T-helper 2 cell (primary cell): Measurements from ENCODE around the gene FNDC5.

Experiments used
- DNase-seq, 5 experiments: peaks; one replicate each; pipeline versions ENCODE4 v3.0.0 to v3.0.0-alpha.2; 2012 to 2022

The FNDC5 gene

DNA sequence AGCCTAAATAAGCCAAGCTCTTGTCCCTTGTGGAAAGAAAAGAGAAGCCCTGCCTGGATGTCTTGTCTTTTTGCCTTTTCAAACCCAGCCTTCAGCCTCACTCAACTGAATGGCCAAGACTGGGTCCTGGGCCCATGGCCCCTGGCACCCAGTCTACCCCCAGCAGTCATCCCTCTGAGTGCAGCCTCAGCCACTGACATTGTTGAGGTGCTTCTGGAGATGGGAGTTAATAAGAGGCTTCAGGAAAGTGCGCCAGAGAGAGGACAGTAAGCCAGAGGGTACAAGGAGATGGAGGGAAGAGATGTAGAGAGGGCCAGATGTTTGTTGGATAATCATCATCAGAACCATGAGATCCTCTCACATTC is 6.8 kb downstream of the FNDC5 start:
- DNase-seq: no peak

DNA sequence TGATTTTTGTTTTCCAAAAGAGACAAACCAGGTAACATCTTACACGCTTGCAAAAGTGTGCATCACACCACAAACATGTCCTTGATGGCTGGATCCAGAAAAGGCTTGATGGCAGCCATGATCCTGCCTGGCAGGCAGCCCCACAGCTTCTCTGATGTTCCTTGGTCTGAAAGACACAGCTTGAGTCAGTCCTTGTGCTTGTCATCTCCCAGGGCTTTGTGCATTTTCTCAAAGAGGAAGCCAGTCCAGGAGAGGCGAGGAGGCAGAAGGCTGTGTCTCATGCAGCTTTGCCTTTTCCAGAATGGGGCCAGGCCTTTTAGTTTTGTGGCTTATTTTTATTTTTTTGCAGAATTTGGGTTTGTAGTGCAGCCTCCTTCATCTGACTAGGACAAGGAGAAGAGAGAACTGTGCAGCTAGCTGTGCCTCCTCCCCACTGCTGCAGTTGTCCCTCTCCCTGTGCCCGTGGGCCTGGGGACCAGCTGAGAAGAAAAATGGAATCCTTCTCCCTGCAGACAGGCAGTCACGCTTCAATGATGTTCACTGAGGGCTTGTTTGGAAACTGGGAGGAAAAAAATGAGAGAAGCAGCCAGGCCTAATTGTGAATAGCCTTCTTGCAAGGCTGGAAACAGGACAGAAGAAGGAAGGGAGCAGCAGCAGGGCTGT is 7.4 kb downstream of the FNDC5 start:
- DNase-seq: no peak

DNA sequence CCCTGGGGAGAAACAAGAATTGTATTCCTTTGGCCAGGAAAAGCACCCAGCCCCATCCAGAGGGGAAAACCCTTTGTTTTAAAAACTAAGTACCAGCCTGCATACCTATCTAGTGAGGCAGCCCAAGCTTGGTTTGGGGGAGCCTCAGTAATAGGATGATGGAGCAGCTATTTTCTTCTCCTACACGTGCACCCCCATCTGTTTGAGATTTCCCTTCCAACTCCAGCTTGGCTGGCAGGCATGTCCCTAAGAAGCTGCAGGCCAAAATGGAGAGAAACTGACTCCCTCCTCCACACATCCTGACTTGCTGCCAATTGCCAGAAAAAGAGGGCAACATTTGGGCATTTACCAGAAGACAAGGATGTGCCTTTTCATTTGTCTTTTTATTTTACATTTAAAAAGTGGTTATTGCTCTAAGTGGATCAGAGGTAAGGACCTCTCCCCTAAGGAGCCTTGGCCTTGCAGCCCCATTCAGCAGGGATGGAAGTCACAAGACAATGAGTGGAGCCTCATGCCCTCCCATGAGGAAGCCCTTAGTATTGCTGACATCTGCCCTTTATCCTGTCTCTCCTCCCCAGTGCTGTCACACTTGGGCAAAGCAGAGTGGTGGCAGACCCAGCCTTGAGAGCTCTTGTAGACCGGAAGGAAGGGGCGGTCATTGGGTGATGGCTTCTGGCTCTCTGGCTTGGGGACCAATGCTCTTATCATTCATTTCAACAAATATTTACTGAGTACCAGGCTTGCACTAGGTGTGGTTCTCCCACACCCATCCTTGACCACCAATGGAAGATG is 8.6 kb downstream of the FNDC5 start:
- DNase-seq: no peak

DNA sequence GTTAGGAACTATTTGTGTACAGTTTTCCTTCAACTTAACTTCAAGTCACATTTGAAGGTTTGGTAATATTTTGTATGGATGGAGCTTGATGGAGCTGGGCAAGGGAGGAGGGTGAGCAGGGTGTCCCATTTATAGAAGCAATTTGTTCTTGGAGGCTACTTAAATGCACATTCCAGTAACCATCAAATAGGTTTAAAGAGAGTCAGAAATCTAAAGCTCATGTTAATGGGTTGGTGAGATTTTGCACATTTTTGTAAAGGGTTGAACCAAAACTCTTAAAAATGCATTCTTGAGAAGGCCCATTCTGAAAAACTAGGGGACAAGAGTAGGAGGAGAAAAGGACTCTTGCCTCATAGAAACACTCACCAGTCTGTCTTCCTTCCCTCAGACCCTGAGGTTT is 10.1 kb downstream of the FNDC5 start:
- DNase-seq: no peak

DNA sequence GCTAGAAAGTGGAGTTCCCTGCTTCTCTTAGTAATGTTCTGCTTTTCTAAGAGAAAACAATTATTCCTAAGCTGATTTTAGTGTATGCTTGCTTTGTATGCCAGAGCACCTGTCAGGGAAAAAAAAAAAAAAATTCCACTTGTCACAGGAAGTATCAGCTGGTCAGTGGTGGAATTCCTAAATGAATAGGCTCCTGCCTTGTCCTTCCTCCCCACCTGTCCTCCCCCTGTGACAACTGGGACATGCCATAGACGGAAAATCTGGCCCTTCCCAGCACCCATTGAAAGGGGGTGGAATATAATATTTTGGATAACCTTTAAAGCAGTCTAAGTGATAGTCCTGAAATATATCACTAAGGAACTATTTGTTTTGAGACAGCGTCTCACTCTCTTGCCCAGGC is 10.8 kb downstream of the FNDC5 start:
- DNase-seq: no peak

DNA sequence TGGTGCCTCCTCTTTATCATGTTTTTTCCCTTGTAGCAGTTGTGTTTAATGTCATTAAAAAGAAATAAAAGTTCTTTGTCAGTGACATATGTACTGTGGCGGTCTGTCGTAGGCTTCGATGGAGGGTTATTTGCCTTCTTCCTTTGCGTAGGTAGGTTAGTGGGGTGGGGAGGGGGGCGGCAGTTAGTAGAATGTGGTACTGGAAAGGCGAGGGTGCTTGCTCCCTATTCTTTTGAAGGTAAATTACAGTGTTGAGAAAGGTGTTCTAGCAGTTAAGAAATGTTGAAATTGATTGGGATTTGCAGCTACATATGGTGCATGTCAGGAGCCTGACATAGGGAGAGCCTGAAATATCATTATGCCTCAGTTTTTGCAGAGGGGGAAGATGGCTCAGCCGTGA is 11.9 kb downstream of the FNDC5 start:
- DNase-seq: no peak

DNA sequence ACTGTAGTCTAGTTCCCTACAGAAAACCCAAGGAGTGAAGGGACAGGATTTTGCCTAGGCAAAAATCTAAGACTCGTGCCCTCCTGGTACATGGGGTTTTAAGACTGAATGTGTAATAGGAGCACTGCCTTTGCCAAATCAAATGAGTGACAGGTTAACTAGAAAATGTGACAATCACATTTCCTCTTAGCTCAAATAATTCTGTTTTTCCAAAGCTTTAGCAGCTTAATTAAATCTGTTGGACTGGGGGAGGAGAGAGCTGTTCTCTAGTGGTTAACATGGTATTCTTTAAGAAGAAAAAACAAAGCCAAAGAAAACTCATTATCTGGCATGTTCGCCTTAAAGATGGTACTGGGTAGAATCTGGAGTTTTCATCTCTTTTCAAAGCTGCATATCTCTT is 12.6 kb downstream of the FNDC5 start:
- DNase-seq: no peak

DNA sequence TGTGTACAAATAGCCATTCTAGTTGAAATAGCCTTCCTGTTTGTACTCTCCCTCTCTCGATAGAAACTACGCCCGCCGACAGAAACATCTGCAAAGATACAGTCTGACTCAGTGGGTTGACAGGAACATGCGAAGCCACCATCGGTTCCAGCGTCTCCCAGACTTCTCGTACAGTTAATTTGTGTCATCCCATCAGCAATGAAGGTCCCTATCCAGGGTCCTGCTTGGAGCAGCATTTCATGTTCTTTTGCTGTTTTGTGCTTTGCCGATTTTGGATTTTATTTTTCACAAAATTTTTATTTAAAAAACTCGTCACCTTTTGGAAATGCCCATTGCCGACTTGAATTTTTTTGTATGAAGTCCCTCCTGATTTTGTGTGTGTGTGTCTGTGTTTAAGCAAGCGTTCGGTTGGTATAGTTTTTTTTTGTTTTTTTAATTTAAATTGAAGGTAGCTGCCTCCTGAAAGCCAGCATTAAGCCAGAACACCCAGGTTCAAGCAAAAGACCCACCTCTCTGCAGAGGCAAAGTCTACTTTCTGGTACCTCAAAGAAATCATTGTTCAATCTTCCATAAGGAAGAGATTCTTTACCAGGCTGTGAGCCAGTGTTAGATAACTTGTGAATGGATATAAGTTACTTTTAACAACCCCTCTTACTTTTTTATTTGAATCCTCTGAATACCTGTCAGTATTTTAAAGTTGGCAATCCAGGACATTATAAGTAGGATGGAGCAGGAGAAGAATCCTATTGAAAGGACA is 14.7 kb downstream of the FNDC5 start:
- DNase-seq: no peak

DNA sequence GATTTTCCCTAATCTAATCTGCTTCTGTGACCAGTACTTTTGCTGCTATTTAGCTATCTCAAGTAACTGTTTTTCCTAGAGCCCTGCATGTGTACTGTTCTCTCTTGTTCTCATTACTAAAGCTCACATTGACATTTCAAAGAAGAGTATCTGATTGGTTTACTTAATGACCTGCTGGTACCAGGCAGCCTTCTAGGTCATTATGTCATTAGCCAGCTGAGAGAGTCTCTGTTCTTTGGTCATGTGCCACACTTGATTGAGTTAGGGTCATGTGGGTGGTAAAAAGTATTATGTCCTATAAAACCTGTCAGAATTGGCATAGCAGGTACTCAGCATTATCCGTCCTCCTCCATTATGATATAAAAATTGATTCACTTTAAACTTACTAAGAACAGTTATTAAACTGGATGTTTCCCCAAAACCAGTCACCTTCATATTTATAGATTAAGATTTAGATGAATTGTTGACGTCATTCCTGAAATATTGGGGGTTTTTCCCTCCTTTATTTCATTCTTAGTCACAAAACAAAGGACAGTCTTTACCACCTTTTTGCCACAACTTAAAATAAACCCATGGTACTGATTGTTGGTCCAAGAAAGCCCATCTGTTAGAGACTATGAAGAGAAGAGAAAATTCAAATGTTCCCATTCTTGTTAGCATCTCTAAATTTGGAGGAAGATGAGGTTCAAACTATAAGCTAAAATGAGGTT is 22.2 kb downstream of the FNDC5 start:
- no peak for DNase-seq

DNA sequence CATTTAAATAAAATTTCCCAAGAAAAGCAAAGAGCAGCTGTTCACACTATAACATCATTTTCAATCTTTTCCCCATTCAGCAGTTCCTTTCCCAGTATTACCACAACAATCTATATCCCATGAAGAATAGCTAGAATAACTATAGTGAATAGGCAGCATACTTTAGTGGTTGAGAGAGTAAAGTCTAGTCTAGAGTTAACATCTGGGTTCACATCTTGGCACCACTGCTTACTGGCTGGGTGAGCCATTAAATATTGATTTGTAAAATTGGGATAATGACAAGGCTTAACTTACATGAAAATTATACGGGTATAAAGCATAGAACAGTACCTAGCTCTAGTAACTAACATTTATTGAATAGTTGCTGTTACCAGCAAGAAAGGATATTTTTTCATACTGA is 38.8 kb downstream of the FNDC5 start:
- no peak for DNase-seq

DNA sequence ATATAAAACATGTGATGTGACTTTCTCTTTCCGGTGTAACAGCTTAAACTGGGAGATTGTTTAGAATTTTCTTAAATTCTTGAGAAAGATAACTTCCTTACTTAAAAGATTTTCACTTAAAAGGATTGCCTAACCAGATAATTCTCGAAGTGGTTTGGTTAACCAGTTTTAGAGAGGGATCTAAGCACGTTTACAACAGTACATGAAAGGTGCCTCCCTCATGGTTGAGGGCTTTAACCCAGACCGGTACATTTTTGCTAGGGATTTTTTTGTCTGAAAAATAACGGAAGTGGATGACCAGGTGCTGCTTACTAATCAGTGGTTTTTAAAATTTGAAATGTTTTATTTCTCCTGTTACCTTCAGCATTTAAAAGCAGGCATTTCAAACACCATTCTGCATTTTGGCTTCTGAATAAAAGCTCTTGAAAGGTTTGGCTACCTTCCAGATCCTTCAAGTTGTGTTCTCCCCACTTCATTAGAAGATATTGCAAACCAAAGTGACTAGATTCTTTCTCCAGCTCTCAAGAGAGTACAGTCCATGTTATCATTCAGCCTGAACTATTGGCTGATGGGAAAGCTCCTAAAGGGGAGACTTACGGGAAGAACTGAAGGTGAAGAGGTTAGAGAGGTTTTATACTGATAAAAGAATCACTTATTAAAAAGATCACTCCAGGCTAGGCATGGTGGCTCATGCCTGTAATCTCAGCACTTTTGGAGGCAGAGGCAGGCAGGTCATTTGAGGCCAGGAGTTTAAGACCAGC is 40.4 kb downstream of the FNDC5 start:
- DNase-seq: no peak

DNA sequence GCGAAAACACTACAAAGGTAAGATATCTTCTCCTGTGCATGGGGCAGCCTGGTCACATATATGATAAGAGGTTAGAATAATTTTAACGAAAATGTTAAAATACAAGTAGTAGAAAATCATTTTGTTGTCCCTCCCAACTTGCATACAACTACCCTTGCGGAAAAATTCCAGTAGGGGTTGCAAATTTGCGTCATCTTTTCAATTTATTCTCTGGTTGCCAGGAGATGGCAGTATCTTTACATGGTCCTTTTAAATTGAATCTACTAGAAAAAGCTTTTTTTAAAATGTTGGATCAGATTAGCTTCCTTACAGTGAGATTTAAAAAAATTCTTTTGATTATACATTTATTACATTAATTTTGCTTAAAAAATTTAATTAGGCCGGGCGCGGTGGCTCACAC is 42.4 kb downstream of the FNDC5 start:
- DNase-seq: no peak

DNA sequence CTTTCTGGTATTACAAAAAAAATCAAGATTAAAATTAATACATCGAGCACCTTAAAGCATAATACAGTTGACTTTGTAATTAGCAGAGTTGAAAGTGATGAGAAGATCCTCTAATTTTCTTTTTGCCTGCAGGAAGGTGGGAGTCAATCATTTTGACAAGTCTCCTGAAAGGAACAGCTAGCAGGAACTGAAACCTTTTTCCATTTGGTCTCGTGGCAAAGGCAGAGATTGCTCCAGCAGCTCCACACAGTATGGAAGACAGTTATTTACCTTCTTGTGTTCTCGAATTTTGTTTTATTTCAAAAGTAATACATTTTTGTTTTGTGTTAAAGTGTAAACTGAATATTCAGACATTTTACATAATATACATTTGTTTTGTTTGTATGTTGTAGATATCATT is 45.5 kb downstream of the FNDC5 start:
- no peak for DNase-seq

DNA sequence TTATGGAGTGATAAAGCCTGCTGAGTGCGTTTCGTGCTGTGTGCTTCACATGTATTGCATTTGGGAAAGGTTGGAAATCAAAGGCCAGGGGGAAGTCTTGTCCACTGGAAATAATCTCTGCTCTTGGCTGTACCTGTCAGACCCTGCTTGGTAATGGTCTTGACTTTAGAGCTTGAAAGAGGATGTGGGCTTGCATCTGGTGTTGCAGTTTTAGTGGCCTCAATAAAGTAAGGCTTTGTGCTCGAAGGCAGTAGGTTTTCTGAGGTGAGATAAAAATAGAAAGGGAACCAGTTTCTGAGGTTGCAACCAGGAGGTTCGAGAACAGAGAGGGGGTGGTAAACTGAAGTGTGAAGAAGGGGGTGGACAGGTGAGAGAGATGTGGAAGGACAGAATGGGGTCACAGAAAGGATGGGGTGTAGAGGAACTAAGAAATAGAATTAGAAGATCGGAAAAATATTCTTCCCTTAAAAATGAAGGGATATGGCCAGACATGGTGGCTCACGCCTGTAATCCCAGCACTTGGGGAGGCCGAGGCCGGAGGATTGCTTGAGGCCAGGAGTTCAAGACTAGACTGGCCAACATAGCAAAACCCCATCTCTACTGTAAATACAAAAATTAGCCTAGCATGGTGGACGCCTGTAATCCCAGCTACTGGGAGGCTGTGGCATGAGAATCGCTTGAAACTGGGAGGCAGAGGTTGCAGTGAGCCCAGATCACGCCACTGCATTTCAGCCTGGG is 51.7 kb downstream of the FNDC5 start:
- DNase-seq: peak in 2 of 5 experiments; percentile 61 to 88

DNA sequence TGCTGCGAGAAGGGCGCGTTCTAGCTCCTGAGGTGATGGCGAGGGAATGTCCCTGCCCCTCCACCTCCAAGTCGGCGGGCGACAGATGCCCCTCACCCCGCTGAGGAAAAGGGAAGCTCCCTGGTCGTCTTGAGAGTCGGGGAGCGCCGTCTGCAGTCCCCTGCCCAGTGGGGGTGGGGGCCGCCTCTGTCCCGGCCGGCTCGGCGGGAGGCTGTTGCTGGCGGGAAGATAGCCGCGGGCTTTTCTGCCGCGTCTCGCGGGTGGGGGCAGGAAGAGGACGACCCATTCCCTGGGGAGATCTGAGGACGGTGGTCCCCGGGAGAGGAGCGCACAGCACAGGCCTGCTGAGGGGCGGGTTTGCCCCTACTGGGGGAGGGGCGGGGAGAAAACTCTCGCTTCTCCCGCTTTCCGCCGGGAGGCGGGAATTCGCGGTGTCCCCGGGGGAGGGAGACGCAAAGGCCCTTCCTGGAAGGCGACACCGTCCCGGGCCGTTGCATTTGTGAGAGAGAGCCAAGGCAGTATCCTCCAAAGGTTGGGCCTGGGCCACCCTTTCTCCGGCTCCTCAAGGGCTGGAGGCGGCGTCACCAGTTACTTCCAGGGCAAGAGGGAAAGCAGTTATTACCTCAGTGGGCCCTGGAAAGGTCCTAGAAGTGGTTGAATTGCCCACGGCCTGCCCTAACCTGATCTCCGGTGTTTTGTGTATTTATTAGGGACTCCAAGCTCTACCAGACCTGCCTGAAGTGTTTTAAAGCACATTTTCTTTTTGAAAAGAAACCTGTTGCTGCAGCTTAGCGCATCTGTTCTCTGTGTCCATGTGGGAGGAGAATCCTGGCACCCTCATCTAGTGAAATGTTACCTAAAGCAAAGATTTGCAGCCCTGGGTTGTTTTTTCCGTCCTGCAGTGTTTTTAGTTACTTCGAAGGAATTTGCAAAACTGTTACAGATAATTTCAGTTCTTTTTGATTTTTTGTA is 52.6 kb downstream of the FNDC5 start:
- DNase-seq: peak in 3 of 5 experiments; percentile 13 to 65 (median 14)

DNA sequence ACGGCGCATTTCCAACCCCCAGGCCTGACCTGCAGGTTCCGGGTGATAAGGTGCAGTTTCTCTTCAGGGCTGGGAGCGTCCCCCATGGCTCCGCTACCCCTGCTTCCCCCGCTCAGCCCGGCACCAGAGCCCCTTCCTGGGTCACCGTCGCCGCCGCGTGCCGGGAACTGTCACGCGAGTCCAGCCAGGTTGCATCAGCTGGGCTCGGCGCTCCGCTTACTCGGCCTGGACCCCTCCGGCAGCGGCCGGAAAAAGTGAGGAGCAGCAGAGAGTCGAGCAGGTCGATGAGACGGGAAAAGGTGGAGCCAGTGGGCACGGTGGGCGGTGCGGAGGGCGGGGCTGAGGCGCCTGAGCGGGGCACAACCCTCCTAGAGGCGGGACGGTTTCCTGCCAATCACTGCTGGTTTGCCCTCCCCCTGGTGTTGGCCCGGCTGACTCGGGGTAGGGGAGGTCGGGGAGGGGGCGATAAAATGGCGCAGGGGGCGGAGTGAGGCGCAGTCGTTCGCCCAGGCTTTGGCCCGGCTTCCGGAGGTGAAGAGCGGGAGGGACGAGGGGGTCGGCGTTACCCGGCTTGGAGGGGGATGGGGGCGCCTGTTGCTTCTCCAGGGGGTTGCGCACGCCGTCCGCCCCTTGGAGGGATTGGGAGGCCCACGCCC is 53.4 kb downstream of the FNDC5 start, which contains the start of the genes S100PBP and YARS1:
Gene S100PBP, plus strand, starts transcription at position 495 of the 656 bp plus-strand sequence. CDS start 8,447 bp downstream, outside the sequence.
Gene YARS1, minus strand, starts transcription at position 200 of the 656 bp plus-strand sequence. Its CDS starts 114 bp downstream, at position 86.
- peak; percentile 98 to 100 (median 99) for DNase-seq

DNA sequence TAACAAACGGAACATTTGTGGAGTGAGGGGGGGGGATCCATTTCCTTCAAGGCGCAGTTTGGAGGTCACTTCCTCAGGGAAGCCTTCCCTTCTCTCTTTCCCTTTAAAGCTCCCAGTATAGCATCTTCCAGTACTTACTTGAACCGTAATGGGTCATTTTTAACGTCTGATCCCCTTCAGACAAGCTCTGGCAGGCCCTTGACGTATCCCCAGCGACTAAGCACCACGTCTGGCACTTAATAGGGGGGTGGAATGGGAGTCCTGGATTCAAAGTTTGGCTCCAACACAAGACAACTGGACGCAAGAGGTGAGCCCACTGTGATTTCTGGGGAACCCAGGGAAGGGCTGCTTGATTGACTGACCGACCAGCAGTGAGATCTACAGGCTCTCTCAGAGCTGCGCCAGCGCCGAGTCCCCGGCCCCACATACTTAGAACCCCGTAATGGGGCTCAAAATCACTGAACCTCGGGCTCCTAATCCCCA is 54.0 kb downstream of the FNDC5 start:
- no peak for DNase-seq

DNA sequence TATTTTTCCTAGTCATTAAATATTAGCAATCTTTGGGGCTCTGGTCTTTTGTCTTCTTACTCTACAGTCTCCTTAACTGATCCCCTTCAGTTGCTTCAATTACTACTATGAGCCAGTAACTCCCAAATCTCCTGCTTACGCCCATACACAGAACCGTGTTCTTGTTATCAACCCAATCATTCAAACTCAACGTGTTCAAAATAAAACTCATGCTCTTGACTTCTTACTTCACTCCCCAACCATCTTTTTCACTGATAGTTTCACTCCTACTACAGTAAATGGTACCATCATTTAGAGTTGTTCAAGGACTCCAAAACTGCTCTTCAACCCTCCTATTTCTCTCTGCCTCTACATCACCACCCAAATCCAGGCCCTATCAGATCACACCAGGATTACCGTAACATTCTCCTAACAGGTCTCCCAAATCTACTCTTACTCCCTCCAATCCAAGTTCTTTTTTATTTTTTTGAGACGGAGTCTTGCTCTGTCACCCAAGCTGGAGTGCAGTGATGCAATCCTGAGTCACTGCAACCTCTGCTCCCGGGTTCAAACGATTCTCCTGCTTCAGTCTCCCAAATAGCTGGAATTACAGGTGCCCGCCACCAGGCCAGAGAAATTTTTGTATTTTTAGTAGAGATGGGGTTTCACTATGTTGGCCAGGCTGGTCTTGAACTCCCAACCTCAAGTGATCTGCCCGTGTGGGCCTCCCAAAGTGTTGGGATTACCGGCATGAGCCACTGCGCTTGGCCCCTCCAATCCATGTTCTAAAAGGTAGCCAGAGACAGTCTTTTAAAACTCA is 56.6 kb downstream of the FNDC5 start:
- DNase-seq: no peak
